HFF-Myc (cell line): Measurements from ENCODE around the gene ADCY1.

Experiments used
- DNase-seq: peaks from one replicate; pipeline ENCODE4 v3.0.0-alpha.2; 2011; ENCODE audit warnings: low read depth; ENCODE audit errors: extremely low read depth
- H3K4me3 ChIP-seq: replicated peaks from 2 replicates; pipeline ENCODE4 v1.5.1; 2011; ENCODE audit warnings: low read depth, mild to moderate bottlenecking, control low read depth, low read length
- TF ChIP-seq, protein P1 (sequence below): IDR thresholded peaks from 2 replicates; pipeline ENCODE4 v1.5.1; 2012; ENCODE audit warnings: mild to moderate bottlenecking, low read depth, low read length, control low read depth; ENCODE audit errors: missing control alignments

The ADCY1 gene

DNA sequence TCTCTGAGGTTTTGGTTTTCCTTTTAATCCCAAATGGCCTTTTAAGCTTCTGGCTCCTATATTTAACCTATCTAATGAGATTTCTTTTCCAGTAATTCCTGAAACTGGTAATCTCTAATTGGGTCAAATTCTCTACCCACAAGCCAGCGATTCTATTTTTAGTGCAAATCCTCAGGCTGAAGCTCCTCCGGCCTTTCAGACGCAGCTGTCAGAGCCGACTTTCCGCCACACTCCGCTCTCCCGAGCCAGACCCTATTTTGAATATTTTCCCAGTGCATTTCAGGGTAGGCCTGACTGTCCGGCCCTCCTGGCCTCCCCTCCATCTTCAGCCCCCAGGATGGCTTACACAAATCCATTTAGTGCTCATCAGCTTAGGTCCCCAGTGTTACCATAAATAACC is 9.7 kb upstream of the ADCY1 start:
- TF ChIP-seq, protein P1, sequence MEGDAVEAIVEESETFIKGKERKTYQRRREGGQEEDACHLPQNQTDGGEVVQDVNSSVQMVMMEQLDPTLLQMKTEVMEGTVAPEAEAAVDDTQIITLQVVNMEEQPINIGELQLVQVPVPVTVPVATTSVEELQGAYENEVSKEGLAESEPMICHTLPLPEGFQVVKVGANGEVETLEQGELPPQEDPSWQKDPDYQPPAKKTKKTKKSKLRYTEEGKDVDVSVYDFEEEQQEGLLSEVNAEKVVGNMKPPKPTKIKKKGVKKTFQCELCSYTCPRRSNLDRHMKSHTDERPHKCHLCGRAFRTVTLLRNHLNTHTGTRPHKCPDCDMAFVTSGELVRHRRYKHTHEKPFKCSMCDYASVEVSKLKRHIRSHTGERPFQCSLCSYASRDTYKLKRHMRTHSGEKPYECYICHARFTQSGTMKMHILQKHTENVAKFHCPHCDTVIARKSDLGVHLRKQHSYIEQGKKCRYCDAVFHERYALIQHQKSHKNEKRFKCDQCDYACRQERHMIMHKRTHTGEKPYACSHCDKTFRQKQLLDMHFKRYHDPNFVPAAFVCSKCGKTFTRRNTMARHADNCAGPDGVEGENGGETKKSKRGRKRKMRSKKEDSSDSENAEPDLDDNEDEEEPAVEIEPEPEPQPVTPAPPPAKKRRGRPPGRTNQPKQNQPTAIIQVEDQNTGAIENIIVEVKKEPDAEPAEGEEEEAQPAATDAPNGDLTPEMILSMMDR = no peak
- H3K4me3 ChIP-seq = no peak overlapping the region
- no peak for DNase-seq

DNA sequence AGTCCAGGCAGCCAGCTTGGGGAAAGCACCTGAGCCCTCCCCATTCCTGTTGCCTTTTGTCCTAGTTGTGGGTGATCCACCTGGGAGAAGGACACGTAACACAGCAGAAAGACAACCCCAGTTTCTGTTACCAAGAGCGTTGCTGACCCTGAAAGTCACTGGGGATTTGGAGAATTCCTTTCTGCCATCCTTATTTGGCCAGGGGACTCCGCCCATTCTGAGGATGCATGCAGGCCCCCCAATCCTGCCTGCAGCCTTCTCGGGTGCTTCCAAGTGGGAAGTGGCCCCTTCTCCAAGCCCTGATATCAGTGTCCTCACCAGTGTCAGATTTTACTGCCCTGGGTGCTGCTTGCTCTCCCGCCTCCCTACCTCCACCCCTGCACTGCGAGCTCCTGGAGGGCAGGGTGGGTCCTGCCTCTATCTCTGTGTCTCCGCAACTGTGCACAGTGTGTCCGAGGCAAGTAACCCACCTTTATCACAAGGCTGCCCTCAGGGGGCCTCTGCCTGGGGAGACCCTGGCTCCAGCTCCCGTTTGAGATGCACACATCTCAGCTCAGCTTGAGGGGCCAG is 9.2 kb upstream of the ADCY1 start:
- TF ChIP-seq, protein P1 = no peak
- no peak overlapping the region for H3K4me3 ChIP-seq
- no peak for DNase-seq

DNA sequence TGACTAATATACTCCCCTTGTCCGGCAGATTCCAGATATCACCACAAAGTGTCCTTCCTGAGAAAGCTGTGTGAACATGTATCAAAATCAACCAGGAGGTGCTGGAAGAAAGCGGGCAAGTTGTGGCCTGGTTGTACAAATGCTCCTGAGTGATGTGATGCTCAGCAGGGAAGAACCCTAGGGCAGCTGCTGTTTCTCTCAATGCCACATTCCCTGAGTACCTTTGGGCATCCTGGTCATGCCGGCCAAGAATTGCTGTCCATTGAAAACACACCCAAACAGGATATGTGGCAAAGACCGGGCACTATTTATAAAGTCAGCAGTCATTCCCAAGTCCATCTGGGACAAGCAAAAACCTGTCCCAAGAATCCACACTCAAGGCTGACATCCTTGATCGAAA is 7.8 kb upstream of the ADCY1 start:
- DNase-seq = no peak
- no peak overlapping the region for H3K4me3 ChIP-seq
- TF ChIP-seq, protein P1 = no peak

DNA sequence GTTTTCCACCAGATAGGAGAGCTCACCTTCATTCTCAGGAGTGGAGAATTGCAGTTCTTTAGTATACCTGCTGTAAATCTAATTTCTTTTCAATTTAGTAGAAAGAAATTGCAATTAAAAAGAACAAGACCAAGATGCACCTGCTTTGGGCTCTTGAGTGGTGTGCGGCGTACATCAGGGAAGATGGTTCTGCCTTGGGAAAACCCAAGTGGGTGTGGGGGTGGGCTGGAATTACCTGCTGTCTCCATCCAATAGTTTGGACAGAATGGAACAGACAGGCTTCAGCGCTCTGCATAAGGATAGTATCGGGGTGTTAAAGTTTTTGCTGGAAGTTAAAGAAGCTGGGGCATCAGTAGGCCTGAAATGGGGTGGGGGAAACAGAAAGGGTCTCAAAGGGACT is 7.2 kb upstream of the ADCY1 start:
- DNase-seq = no peak
- no peak overlapping the region for H3K4me3 ChIP-seq
- TF ChIP-seq, protein P1 = no peak

DNA sequence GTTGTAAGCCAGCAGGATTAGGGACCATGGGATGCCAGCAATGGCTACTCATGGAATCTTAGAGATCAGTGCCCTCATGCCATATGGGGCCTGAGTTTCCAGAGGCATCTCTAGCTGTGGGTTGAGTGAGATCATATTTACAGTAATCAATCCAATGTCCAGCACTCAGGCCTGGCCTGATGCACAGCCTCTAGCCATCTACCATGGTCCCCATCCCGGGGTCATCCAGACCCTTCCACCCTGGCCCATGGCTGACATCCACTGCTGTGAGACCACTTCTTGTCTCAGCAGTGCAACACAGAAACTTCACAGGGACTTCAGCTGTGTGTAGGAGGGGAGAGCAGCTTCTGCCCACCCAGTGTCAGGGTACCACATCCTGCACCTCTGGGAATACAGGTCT is 6.5 kb upstream of the ADCY1 start:
- no peak for DNase-seq
- TF ChIP-seq, protein P1 = no peak
- no peak overlapping the region for H3K4me3 ChIP-seq

DNA sequence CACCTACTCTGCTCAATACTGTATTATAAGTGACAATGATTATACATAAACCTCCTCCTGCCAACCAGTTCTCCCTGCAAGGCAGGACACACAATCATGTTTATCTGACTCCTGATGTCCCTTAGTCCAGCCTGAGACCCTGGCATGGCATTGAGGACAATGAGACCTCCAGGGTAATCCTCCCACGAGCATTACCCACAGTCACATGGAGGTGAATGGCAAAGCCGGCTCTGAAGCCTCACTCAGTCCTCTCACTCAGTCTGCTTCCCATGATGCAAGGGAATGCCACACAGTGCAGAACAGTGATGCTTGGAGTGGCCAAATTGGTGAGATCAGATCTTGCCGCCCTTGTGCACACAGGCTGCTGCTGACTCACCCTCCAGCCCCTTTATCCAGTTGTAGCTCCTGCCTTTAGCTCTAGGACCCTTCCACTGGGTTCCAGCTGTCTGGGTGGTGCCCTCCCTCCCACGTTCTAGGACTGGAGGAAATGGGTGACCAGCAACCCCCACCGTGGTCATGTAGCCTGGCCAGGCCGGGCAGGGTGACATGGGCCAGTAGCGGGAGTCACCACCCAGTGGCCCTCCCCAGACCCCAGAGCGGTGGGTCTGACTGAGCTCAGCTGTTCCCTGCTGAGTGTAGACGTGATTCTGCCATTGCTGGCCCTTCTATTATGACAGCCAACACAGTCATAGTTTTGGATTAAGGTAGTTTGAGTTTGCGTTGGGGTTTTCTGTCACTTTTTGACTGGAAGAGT is 5.5 kb upstream of the ADCY1 start:
- H3K4me3 ChIP-seq = no peak overlapping the region
- no peak for DNase-seq
- TF ChIP-seq, protein P1 = no peak
